ENCODE data around the gene PHACTR3.

Gene PHACTR3

GRCh38 chr20:59740621-59741020, 136.3 kb downstream of the PHACTR3 start:
- no peak for DNase-seq

- no peak for DNase-seq
Measured at GRCh38 chr20:59741073-59741472, 136.7 kb downstream of the PHACTR3 start.

- no peak for DNase-seq
Measured at GRCh38 chr20:59742351-59743095, 138.2 kb downstream of the PHACTR3 start.

DNA sequence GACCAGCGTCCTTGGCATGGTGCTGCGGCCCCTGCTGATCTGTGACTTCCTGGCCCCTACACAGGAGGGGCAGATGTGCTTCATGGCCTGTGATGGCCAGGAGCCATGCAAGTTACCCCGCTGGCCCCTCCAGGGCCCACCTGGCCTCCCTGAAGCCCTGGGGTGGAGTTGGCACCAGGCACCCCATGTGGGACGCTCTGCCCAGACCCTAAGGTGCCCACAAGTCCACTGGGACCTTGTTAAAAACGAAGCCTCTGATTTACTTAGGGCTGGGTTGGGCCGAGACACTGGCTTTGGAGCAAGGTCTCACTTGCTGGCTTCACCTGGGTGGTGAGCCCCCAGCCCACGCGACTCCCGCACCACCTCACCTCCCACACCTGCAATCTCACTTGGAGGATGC, 139.0 kb downstream of the PHACTR3 start:
- DNase-seq: no peak

- no peak for DNase-seq
Measured at GRCh38 chr20:59743767-59744485, 139.6 kb downstream of the PHACTR3 start.

- no peak for DNase-seq
Measured at GRCh38 chr20:59744756-59745155, 140.4 kb downstream of the PHACTR3 start.

DNA sequence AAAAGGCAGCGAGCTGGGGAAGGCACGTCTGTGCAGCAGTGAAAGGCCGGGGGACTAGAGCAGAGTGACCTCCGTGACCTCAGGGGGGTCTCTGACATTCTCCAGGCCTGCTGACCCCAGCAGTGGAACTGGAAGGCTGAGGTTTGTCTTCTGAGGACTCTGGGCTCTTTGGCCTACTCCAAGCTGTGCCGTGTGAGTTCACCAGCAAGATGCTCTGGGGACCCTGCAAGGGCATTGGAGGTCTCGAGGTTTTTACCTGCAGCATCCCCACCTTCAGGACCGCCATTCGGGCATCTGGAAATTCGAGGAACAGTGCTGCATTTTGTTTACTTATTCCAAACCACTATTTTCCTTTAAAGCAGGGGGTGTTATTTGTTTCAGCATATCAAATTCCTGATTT, 140.9 kb downstream of the PHACTR3 start:
- no peak for DNase-seq

- no peak for DNase-seq
Measured at GRCh38 chr20:59745716-59746115, 141.4 kb downstream of the PHACTR3 start.

DNA sequence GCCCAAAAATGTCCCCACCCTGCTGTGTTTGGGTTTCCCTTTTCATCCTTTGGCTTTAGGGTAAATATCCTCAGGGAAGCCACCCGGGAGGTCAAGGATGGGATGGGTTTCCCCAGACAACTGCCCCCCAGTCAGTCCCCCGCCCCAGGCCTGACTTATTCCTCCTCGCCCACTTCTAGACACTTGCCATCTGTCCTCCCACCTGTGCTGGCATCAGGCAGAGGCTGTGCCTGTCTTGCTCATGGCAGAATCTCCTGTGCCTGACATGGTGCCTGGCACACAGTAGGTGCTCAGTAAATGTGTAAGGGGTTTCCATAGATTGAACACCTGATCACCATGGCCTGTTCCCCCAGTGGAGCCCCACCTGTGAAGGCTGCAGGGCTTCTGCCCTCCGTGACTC, 141.8 kb downstream of the PHACTR3 start:
- no peak for DNase-seq

DNA sequence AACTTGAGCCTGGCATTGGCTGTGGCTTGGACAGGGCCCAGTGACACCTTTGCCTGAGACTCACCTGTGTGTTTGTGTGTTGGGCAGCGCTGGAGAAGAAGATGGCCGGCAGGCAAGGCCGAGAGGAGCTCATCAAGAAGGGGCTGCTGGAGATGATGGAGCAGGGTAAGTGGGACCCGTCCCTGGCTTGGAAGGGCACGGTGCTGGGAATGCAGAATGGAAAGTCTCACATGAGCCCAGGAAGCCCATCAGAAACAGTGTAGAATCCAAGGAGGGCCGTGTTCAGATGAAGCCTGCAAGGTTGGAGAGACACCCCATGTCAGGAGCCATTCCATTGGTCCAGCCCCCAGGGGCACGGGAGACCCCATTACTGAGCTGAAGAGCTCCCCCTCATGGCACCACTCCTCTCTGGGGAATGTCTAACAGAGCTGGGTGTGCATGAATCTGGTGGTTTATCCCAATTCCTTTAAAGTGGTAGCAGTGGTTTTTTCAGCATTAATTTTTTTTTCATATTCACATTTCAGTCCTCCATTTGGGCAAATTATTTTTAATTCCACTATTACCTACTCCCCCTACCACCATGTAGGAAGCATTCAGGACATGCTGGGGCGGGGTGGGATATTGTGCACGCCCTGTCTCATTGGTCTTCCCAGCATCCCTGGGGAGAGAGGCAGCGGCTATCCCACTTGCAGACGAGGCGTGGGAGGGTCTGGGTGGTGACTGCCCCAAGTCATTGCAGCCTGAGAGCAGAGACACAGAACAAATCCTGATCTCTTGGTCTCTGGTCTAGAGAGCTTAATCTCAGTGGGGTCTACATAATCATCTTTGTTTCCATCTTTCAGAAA, 143.6 kb downstream of the PHACTR3 start:
- DNase-seq: no peak

GRCh38 chr20:59748619-59749191, 144.4 kb downstream of the PHACTR3 start:
- no peak for DNase-seq

- DNase-seq: no peak
Measured at GRCh38 chr20:59749301-59749700, 145.0 kb downstream of the PHACTR3 start.

GRCh38 chr20:59750209-59750840, 146.0 kb downstream of the PHACTR3 start:
- DNase-seq: no peak

GRCh38 chr20:59751075-59751711, 146.9 kb downstream of the PHACTR3 start:
- DNase-seq: peak; percentile 65

GRCh38 chr20:59752101-59752586, 147.8 kb downstream of the PHACTR3 start:
- DNase-seq: no peak

- no peak for DNase-seq
Measured at GRCh38 chr20:59752704-59753460, 148.5 kb downstream of the PHACTR3 start.

DNA sequence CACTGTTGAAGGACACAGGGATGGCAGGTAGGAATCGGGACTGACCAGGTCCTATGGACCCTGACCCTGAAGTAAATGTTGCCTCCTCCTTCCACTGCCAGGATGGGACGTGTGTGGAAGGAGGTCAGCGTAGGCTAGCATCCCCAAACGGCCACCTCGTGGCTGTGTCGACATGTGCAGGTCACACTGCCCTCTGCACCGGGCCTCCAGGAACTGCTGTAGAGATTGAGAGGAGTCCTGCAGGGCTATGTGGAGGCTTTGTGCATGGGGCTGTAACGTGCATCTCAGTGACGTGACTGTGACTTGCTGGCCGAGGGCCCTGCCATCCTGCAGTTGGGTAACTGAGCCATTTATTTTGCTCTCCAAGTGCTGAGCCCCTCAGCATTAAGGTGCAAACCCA, 149.5 kb downstream of the PHACTR3 start:
- DNase-seq: no peak

DNA sequence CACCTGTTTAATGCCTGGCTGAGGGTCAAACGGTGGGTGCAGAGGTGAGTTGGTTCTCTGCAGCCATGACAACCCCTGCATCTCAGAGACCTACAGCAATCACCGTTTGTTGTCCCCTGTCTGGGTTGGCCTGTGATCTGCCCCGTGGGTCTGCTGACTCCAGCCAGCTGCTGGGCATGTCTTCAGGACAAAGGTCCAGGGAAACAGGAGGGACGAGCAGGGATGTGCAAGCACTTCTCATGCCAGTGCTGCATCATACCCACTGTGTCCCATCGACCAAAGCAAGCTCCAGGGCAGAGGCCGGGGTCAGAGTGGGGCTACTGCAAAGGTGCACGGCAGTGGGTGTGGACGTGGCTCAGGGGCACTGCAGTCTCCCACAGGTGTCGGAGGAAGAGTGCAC, 150.2 kb downstream of the PHACTR3 start:
- no peak for DNase-seq

DNA sequence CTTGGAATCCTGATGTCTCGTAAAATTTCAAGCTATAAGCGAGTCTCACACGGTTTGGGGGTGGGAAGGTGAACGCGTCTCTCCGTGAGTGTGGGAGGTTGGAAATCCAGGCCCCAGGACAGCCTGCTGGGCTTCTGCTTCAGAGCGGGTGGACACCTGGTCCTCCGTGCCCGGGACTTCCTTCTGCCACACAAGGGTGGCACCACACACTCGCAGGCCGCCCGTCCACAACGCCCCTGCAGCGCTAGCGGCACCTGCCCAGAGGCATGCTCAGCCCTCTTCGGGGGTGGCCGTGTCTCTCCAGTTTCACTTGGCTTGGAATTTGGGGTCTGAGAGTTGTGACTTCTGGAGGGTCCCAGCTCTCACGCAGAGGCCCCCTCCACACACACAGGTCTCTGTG, 151.9 kb downstream of the PHACTR3 start:
- no peak for DNase-seq

DNA sequence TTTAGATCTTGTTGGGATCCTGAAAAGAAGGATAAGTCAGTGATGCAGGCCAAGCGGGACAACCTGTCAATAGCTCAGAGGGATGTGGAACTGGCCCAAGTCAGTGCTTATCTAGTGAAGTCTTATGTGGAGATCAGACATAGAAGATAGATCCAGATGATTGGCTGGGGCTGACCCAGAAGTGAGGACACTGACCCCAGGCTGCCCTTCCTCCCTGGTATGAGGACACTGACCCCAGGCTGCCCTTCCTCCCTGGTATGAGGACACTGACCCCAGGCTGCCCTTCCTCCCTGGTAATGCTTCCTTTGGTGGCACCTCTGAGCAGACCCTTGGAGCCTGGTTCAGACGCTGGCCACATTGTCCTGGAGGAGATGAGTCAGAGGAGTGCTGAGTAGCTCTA, 159.7 kb downstream of the PHACTR3 start:
- DNase-seq: no peak

- DNase-seq: peak; percentile 23
Measured at GRCh38 chr20:59765599-59766177, 161.3 kb downstream of the PHACTR3 start.
